GM18505 (cell line): ENCODE results near the gene NEURL2.
"Not testable (repeated sequence)": the region's sequence is repeated elsewhere in the genome, so short reads cannot be mapped to it uniquely, and the experiment has no call there.

ENCODE experiments used
- ATAC-seq: cut with Tn5 transposase; IDR thresholded peaks from one replicate; pipeline ENCODE4 v1.9.1; 2021; ENCODE audit not compliant: unreplicated experiment
- POLR2A ChIP-seq: IDR thresholded peaks from 4 replicates; pipeline ENCODE4 v1.6.1; 2011; ENCODE audit warnings: borderline replicate concordance; ENCODE audit not compliant: insufficient read depth, insufficient read length; ENCODE audit errors: extremely low read depth

Gene NEURL2

GRCh38 chr20:45913116-45913515 lies 22.1 kb upstream of the NEURL2 start:
- TF ChIP-seq POLR2A, result no peak
- ATAC-seq, result no peak

- no peak for TF ChIP-seq POLR2A
- no peak for ATAC-seq
Observed at GRCh38 chr20:45912344-45912682, 21.3 kb upstream of the NEURL2 start.

- TF ChIP-seq POLR2A, result no peak
Observed at GRCh38 chr20:45911486-45912343, 20.7 kb upstream of the NEURL2 start, which contains the start of gene PLTP. TSS of gene PLTP (minus strand) at chr20:45912155. CDS start at chr20:45911452, 703 bp downstream.

GRCh38 chr20:45910670-45911485 lies 19.9 kb upstream of the NEURL2 start:
- ATAC-seq, result peak; percentile 89
- peak; percentile 60 for TF ChIP-seq POLR2A

More at GRCh38 chr20:45911486-45912343, 20.7 kb upstream of the NEURL2 start, which contains the start of gene PLTP:
- no peak for ATAC-seq

- ATAC-seq, result no peak
- no peak for TF ChIP-seq POLR2A
Observed at GRCh38 chr20:45909817-45910669, 19.0 kb upstream of the NEURL2 start.

GRCh38 chr20:45909336-45909808 lies 18.4 kb upstream of the NEURL2 start:
- TF ChIP-seq POLR2A, result no peak

GRCh38 chr20:45908084-45908483 lies 17.1 kb upstream of the NEURL2 start:
- TF ChIP-seq POLR2A, result no peak
- ATAC-seq, result no peak

More at GRCh38 chr20:45909336-45909808, 18.4 kb upstream of the NEURL2 start:
- no peak for ATAC-seq

- TF ChIP-seq POLR2A, result no peak
- ATAC-seq, result no peak
Observed at GRCh38 chr20:45907219-45907948, 16.4 kb upstream of the NEURL2 start.

- no peak for ATAC-seq
- TF ChIP-seq POLR2A, result no peak
Observed at GRCh38 chr20:45905505-45906079, 14.6 kb upstream of the NEURL2 start.

- no peak for TF ChIP-seq POLR2A
- no peak for ATAC-seq
Observed at GRCh38 chr20:45904583-45905504, 13.8 kb upstream of the NEURL2 start.

GRCh38 chr20:45902199-45902701 lies 11.2 kb upstream of the NEURL2 start:
- ATAC-seq, result no peak
- TF ChIP-seq POLR2A, result no peak

GRCh38 chr20:45901332-45901731 lies 10.3 kb upstream of the NEURL2 start:
- not testable (repeated sequence) for ATAC-seq
